ENCODE measurements around the gene TWSG1.
"Not testable (repeated sequence)": the region's sequence is repeated elsewhere in the genome, so short reads cannot be mapped to it uniquely, and the experiment has no call there.

The TWSG1 gene

DNA sequence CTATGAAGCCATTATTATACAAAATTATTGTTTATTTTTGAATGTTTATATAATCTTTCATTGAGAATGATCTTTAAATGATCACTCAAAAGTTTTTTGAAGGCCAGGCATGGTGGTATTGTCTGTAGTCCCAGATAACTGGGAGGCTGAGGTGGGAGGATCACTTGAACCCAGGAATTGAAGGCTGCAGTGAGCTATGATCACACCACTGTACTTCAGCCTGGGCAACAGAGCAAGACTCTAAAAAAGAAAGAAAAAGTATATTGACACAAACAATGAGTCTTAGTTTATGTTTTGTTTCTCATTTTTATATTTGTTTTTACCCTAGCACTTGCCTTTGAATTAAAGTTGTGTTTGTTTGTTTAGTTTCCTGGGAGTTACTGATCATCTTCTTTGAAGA lies 2.3 kb downstream of the TWSG1 start:
- no peak for DNase-seq

DNA sequence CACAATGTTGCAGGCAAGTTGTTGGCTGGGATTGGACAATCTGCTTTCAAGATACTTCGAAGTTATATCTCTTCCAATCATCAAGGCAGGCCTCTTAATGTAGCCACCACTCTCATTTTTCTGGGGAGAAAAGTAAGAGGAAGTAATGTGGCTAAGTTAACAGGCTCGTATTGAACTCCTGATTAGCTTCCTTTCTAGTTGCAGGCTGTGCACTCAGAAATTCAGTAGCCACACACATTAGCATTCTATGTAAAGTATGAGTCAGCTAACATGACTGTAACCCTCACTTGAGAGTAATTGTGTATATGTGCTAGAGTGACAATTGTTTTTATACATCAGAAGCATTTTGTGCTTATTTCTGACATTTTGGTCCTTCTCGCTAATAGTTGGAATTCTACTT lies 3.3 kb downstream of the TWSG1 start:
- no peak for DNase-seq

DNA sequence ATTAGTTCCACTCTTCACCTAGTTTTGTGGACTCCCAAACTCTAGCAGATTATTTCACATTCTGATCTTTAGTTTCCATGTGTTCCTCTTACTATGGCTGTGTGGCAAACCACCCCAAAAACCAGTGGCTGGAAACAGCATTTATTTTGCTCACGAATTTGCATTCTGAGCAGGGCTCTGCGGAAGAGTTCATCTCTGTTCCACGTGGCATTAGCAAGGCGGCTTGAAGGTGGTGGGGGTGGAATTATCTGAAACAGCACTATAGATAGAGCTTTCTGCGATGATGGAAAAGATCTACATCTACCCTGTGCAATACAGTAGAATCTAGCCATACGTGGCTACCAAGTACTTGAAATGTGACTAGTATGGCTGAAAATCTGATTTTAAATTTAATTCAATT lies 5.9 kb downstream of the TWSG1 start:
- no peak for DNase-seq

DNA sequence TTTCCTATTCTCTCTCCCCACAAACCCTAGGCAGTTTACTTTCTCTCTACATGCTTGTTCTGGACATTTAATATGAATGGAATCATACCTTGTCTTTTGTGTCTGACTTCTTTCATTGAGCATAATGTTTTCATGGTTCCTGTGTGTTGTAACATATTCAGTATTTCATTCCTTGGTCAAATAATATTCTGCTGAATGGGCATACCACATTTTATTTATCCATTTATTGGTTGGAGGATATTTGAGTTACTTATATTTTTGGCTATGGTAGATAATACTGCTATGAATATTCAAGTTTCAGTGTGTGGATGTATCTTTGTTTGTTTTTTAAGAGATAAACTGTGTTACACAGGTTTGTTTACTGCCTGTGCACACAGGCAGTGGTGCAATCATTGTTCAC lies 9.0 kb downstream of the TWSG1 start:
- DNase-seq, result no peak

DNA sequence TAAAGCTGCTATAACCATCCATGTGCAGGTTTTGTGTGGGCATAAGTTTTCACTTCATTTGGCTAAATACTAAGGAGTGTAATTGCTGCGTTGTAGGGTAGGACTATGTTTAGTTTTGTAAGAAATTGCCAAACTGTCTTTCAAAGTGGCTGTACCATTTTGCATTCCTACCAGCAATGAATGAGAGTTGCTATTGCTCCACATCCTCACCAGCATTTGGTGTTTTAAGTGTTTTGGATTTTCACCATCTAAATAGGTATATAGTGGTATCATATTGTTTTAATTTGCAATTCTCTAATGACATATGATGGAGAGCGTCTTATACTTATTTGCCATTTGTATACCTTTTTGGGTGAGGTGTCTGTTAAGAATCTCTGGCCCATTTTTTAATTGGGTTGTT lies 12.2 kb downstream of the TWSG1 start:
- DNase-seq, result no peak

DNA sequence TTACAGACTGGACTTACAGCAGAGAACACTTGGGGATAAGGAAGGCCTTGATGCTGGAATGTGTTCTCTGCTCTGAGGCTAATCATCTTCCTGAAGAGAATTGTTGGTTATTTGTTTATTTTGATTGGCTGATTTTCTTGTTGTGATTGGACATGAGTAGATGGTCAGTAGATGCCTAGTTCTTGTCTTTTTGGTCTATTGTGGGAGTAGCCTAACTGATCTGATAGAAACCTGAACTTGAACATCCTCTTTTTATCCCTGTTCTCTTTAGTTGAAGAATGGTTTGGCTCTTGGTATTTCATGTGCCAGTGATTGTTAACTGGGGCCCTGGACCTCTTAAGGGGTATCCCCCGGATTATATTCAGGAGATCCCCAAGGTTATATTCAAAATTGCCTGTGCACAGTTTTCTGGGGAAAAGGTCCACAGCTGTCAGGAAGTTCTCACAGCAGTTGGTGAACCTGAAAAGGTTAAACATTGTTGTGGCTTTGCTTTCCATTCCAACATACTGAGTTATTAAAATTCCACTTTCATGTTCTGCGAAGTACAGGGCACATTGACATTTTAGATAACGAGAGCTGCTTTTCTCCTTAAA lies 13.6 kb downstream of the TWSG1 start:
- no peak for DNase-seq

DNA sequence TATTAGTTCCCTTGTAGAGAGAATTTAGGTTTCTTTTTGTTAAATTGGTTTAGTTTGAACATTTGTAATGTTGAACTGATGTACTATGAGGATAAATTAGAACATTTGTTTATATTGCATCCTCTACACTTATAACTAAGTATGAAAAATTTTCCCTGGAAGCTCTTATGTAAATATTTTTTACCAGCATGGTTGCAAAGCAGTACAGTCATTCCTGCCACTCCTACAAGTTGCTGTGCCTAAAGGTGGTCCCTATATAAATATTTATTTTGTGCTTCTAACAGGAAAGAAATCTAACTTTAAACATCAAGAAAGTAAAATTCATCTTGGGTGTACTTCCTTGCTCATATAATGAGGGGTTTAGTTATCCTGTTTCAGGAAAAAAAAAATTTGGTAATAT lies 14.2 kb downstream of the TWSG1 start:
- no peak for DNase-seq

DNA sequence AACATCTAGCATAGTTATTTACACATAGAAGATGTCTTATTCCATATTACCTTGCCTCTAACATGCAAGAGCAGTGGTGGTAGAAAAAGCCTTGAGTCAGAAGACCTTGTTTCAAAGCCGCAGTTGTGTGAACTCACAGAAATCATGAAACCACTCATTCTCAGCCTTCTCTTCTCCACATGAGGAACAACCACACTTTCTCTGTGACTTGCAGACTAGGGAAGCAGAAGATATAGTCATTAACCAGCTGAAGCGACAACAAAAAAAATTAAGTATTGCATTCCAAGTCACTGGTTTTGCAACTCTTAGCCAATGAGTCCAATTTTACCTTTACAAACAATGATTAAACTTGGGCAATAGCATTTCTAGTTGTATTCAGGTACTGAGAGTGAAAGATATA lies 19.0 kb downstream of the TWSG1 start:
- no peak for DNase-seq

DNA sequence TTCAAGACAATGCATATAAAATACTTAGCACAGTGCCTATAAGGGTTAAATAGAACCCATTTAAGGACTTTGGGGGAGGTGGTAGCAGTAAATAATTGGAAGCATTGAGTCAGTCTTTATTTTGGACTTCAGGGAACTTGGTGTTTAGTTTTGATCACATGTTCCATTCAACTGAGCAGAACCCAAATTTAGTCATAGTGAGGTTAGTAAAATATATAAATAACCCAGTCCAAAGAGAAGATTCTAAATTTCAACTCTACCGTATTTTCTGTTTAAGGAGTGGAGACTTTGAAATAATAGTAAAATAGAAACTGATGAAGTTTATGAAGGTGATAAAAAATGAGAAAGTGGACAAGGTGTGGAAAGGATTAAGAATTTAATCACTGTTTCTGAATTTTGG lies 19.7 kb downstream of the TWSG1 start:
- no peak for DNase-seq

DNA sequence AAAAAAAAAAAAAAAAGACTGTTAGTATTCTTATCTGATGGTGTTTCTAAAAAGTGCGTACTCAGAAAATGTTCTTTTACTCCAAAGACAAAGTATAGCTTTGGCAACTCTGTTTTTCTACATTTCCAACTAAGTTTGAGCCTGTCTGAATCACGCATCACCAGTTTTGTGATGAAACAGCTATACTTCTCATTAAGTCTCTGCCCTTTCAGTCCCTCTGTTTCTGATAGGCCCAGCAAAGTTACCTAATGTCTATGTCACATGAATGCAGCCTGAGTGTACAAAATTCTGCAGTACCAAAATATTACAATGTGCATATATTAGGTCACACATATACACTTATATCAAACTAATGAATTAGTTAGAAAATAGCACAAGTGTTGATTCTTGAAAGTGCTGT lies 22.4 kb downstream of the TWSG1 start:
- no peak for DNase-seq

DNA sequence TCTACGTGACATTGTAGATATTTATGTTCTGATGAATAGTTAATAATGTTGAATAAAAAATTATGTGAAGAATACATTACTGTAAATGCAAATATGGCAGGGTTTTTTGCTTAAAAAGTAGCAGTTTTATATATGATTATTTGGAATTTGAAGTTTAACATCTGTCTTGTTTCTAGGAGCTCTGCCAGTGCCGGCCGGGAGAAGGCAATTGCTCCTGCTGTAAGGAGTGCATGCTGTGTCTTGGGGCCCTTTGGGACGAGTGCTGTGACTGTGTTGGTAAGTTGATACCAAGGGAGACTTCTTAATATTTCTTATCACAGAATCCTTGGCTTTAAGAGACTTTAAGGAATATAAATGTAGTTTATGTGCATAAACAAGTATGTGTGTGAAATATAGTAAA lies 25.2 kb downstream of the TWSG1 start:
- no peak for DNase-seq

DNA sequence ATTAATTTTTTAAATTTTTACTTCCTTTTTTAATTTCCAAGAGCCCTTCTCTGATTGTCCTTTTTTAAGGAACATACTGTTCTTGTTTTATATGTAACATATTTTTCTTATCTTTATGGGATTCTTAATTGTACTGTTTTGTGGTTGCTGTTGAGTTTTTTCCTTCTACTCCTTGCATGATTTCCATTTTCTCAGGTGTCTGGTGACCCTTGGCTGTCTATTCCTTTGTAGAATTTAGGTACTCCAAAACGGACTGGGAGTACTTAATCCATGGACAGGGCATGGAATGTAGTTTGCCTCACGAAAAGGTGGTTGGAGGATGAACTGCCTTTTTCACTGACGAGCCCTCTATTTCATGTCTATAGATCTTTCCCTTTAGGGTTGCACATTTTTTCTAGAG lies 26.6 kb downstream of the TWSG1 start:
- no peak for DNase-seq

DNA sequence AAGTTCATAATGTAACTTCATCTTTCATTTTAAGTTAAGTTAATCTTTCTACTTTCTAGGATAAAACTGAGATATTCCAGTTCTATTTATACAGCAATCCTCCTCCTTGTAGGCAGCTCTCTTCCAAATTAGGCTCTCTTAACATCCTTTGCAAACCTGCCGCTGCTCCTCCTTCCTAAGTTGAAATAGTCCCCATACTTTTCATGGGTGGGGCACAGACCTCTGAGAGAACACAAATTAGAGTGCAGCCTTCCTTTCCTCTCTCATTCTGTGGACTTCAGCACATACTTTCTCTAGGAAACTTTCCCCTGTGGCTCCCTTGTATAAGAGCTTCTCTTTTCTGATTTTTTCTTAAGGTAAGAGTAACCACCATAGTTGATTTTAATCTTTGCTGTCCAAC lies 28.3 kb downstream of the TWSG1 start:
- no peak for DNase-seq

DNA sequence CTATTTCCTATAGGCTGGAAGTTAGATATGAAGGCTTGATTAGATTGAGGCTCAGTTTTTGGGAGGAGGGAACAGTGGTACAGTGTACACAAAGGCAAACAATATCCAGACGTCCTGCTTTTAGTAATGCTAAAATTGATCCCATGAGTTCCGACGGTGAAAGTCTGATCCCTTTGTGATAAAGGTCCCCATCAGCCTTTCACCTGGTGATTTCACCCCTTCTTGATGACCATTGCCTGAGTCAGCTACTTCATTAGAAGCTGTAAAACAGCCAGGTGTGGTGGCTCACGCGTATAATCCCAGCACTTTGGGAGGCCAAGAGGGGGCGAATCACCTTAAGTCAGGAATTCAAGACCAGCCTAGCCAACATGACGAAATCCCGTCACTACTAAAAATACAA lies 29.7 kb downstream of the TWSG1 start:
- DNase-seq, result no peak

DNA sequence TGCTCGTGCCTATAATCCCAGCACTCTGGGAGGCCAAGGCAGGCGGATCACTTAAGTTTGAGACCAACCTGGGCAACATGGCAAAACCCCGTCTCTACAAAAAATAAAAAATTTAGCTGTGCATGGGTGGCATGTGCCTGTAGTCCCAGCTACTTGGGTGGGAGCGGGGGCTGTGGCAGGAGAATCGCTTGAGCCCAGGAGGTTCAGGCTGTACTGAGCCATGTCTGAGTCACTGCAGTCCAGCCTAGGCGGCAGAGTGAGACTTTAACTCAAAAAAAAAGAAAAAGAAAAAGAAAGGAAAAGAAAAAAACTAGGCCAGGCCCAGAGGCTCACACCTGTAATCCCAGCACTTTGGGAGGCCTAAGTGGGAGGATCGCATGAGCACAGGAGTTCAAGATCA lies 30.8 kb downstream of the TWSG1 start:
- no peak for DNase-seq

DNA sequence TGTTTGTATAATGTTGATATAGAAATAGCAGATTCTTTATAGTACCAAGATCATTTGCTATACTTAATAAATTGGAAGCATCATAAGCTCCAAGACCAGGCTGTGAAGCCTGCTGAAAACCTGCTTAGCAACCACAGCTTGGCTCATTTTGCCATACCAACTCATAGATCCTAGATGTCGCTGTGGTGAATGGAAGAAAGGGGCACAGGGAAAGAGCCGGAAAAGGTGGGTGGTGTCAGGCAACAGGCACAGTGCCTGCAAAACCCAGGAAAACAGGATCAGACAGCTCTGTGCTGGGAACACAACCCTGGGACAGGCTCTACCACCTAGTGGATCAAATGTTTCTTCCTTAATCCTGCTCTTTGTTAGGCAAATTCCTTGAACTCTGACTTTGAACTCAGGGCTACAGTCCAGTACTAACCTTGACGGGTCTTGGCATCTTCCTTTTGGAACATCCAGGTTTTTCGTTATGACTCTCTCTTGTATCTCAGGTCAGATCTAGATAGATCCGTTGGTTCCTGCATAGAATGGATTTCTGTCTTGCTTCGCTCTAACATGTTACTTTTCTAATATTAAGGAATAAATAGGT lies 31.6 kb downstream of the TWSG1 start:
- DNase-seq, result no peak

DNA sequence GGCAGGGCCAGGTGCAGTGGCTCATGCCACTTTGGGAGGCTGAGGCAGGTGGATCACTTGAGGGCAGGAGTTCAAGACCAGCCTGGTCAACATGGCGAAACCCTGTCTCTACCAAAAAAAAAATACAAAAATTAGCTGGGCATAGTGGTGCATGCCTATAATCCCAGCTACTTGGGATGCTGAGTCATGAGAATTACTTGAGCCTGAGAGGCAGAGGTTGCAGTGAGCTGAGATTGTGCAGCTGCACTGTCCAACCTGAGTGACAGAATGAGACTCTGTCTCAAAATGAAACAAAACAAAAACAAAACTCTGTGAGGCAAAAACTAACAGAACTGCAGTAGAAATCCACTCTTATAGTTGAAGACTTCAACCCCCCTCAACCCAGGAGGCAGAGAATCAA lies 38.7 kb downstream of the TWSG1 start:
- DNase-seq, result not testable (repeated sequence)

DNA sequence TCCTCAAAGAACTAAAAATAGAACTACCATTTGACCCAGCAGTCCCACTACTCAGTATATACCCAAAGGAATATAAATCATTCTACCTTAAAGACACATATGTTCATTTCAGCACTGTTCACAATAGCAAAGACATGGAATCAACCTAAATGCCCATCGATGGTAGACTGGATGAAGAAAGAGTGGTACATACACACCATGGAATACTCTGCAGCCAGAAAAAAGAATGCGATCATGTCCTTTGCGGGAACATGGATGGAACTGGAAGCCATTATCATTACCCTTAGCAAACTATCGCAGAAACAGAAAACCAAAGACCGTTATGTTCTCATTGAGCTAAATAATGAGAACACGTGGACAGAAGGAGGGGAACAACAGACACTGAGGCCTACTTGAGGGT lies 44.5 kb downstream of the TWSG1 start:
- DNase-seq, result no peak

DNA sequence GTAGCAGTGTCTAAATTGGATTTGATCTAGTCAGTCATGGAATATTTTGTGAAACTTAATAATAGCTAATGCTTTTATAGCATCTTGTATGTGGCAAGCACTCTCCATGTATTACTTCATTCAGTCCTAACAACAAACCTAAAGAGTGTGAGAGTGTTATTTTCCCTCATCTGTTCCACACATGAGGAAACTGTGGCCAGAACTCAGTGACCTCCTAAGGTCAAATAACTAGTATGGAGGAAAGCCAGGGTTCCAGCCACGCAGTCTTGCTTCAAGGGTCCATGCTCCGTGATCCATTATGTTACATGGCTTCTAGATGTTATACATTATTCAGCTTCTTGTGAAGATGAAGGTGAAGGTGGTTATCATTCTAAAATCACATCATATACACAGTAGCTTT lies 45.5 kb downstream of the TWSG1 start:
- no peak for DNase-seq

DNA sequence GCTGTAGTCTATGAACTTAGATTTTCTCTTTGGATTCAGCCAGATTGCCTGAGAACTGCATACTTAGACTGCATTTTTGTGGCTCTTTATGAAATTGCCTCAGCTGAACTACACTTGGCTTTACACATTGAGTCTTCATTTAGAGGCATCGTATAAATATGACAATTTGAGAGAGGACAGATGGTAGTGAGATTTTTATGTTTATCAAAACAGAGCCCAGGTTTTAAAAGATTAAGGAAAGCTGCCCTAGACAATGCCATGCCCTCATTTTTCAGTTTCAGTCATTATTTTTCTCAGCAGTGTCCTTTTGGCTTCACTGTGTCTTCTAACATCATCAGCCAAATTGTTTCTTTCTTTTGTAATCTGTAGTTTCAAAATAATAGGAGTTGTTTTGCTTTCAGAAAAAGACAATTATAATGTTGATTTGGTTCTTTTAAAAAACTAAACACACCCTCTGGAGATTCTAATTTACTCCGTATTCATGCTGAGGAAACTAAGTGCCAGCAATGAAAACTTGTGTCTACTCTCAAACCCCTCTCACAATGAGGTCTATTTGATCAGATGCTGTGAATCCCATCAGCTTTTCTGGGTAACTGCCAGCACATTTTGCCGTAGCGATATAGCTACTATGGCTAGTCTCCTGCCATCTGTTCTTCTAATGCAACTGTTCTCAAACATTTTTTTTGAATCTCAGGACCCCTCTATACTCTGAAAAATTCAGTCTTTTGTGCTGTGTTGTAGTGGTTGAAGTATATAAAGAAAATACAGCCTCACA lies 46.2 kb downstream of the TWSG1 start:
- no peak for DNase-seq

DNA sequence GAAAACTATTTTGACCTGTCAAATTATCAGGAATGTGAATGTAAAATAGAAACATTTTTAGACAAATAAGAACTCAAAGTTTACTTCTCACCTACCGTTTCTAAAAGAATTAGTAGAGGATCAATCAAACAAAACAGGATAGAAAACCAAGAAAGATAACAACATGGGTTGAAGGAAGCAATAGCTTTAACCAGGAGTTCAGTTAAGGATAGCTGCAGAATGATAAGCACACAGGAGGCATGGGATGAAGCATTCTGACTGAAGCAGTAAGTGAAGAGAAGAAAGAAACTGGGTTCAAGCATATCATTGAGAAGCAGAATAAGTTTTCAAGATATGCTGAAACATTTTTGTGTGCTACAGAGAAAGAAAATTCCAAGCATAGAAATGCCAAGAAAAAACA lies 52.3 kb downstream of the TWSG1 start:
- DNase-seq, result no peak

DNA sequence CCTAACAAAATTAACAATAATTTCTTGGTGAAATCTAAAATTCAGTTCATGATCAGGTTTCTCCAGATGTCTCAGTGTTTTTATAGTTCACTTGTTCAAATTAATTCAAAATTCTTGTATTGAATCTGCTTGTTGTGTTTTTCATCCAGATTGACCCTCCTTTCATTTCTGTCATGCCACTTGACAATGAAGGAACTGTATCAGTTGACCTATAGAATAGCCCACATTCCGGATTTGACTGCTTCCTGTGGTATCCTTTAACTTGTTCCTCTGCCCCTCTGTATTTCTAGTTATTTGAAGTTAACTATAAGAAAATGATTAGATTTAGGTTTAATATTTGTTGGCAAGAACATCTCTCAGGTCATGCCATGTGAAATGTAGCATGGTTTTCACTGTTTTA lies 53.3 kb downstream of the TWSG1 start:
- no peak for DNase-seq

DNA sequence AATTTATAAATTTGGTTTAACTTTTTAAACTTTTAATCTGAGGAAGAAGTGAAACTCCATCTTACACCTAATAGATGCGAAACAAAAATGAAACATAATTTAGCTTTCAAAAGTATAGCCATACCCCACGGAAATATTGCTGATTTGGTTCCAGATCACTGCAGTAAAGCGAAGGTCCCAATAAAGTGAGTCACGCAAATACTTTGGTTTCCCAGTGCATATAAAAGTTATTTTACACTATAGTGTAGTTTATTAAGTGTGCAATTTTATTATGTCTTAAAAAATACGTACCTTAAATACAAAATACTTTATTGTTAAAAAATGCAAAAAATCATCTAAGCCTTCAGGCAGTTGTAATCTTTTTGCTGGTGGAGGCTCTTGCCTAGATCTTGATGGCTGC lies 55.1 kb downstream of the TWSG1 start:
- DNase-seq, result no peak

DNA sequence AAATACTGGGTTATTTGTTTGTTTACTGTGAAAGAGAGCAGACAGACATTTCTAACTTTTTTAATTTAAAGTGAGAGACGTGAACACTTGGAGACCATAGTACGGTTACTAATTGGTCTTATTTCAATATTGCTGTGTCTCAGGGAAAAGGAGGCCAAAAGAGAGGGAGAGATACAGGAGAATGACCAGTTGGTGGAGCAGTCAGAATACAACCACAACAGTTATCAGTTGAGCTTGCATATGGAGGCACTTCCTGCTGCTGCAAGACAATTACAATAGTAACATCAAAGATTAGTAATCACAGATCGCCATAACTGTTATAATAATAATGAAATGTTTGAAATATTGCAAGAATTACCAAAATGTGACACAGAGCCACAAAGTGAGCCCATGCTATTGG lies 58.2 kb downstream of the TWSG1 start:
- DNase-seq, result no peak

DNA sequence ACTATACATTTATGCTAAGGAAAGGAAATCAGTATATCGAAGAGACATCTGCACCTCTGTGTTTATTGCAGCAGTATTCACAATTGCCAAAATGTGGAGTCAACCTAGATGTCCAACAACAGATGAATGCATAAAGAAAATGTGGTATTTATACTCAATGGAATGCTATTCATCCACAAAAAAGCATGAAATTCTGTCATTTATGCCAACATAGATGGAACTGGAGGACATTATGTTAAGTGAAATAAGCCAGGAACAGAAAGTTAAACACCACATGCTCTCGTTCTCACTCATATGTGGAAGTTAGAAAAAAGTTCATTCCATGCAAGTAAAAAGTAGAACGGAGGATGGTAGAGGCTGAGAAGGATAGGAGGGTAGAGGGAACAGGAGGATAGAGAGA lies 59.5 kb downstream of the TWSG1 start:
- DNase-seq, result no peak
